ENCODE results near the gene RFPL3.
"Not testable (repeated sequence)": the region's sequence is repeated elsewhere in the genome, so short reads cannot be mapped to it uniquely, and the experiment has no call there.

RFPL3 gene

DNA sequence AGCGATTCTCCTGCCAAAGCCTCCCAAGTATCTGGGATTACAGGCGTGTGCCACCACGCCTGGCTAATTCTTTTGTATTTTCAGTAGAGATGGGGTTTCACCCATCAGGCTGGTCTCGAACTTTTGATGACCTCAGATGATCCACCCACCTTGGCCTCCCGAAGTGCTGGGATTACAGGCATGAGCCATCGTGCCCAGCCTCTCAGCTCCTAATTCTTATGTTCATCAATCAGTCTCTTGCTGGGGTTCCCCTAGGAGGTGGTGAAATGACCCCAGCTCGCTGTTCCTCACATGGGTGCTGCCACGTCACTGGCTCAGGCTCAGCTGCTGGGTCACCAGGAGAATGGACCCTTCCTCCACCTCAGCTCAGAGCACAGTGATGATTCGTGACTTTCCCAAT, at the start of gene RFPL3:
Gene RFPL3, plus strand, starts transcription at position 301 of the 400 bp plus-strand sequence. CDS start 205 bp downstream, outside the sequence.
- DNase-seq: not testable (repeated sequence)

DNA sequence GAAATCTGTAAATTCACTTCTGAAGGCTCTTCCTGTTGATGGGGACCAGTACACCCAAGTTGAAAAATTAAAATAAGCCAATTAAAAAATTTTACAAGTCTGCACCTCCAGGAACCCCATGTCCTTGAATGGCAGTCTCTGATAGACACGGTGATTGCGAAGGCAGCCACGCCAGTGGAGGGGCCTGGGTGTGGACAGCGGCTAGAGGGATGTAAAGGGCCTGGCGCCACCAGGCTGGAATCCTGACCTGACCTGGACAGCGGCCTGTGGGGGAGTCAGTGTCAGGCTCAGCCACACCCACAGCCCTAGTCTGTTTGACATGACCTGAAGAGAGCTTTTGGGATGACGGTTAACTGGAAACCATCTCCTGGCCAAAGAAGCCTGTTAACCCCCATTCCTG, 49.5 kb upstream of the RFPL3 start:
- DNase-seq: no peak

DNA sequence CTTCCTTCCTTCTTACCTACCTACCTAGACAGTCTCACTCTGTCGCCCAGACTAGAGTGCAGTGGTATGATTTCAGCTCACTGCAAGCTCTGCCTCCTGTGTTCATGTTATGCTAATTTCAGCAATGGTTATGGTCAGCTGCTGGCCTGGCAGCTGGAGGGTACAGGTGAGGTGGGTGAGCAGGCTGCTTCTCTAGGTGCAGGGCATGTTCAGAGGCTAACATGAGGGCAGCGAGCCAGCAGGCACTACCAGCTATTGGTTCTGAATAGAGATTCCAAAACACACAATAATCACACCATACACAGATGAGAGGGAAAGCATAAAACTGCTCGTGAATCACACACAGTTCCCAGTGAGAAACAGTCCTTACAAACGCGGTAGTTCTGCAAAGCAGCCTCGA, 48.7 kb upstream of the RFPL3 start:
- no peak for DNase-seq

DNA sequence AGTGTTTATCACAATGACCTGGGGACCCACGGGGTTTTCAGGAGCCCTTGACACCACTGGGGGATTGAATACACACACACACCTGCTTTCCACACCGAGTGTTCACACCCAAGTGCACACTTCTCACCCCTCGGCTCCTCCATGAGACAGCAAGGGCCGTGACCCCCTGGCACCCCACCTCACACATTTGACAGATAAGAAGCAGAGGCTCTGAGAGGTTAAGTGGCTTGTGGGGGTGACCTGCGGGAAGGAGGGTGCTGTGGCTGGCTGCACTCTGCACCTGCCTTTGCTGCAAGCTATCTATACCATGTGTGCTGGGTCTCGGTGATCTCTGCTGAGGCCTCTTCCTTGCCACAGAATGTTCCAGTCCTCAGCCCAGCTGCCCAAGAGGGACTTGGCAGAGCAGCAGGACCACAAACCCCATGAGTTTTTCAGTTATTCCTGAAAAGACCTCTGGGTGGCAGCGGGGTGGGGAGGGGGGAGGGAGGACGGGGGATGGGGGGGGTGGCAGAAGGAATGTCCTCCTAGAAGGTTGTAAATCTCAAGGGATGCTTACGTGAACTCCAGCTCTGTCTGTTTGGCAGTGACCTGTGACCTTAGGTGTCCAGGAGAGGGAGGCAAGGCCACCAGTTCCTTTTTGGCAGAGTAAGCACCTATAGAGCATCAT, 47.9 kb upstream of the RFPL3 start:
- no peak for DNase-seq

DNA sequence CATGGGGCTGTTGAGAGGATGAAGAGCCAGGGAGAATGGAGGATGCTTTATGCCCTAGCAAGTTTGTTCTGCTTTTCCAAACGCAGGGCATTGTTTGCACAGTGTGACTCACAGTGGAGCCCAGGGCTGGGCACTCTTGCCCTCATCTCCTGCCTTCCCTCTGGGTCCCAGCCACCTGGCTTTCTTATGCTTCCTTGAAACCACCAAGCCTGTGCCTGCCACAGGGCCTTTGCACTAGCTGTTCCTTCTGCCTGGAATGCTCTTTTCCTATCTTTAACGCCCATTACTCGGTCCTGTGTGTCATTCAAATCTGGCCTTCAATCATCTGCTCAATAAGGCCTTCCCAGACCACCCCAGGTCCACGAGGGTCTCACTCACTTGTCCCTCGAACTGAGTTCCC, 46.9 kb upstream of the RFPL3 start:
- DNase-seq: no peak

DNA sequence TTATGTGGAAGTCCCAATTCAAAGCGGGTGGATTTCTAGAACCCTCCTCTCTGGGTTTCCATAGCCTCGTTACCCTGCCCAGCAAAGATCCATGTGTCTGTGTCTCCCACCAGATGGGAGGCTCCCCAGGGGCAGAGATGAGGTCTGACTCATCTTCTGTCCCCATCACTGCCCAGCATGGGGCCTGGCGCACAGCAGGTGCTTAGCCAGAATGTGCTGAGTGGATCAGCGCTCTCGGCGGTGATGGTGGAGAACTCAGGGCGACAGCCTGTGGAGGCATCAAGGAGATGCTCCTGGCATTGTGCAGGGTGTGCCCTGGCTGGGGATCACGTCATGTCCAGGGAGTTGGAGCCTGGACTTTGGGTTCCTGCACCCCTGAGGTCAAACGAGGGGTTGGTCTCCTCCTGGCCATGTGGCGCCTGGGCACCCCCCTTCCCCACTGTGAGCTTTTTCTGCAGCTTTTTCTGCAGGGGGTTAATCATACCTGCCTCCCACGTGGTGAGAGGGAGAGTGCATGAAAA, 46.1 kb upstream of the RFPL3 start:
- no peak for DNase-seq

DNA sequence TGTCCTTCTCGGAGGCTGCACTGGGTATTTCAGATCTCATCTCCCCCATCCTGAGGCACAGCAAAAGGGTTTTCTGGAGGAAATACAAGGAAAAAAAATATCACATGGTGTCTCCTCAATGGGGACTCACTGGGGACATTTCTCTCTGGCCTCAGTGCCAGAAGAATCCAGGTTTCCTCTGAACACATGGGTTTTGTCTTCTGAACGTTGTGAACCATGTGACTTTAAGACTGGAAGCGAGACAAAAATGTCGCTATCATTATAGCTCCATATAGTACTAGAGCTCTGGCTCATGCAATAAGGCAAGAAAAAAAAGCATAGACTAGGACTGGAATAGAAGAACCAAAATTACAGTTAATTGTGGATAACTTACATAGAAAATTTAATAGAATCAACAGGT, 44.9 kb upstream of the RFPL3 start:
- no peak for DNase-seq

DNA sequence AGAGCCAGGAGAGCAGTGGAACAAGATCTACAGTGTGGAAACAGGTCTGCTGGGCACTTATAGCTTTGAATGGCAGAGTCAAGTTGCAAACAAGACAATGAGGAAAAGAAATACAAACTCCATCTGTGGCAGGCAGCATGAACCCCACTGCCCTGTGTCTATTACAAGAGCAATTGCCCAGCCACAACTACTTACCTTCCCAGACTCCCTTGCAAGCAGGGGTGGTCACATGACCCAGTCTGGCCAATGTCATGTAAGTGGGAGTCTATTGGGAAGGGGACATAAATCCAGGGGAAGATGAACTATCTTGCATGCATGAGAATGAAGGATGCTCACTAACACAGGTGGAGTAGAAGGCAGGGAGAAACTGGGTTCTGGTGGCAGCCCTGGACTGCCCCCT, 44.1 kb upstream of the RFPL3 start:
- DNase-seq: no peak

DNA sequence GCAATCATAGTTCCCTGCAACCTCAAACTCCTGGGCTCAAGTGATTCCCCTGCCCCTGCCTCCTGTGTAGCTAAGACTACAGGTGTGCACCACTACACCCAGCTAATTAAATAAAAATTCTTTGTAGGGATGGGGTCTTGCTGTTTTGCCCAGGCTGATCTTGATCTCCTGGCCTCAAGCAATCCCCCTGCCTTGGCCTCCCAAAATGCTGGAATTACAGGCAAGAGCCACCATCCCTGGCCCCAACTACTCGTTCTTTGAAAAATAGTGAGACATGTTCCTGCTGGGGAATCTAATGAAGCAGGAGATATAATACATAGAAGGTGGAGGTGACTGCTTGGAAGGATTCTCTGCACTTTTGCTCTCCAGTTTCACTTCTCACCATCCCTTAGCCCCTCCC, 40.1 kb upstream of the RFPL3 start:
- DNase-seq: no peak

DNA sequence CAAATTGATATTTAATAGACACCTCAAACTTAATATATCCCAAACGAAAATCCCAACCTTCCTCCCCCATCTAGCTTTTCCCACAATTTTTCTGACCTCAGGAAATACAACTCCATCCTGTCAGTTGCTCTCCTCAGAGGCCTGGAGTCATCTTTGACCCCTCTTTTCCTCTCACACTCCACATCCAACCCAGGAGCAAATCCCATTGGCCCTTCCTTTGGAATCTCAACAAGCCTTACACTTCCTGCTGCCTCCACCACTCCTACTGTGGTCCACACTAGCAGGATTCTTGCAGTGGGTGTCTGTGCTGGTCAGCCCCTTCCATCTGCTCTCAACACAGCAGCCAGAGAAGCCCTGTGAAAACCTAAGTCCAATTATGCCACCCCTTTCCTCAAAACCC, 39.3 kb upstream of the RFPL3 start:
- no peak for DNase-seq

DNA sequence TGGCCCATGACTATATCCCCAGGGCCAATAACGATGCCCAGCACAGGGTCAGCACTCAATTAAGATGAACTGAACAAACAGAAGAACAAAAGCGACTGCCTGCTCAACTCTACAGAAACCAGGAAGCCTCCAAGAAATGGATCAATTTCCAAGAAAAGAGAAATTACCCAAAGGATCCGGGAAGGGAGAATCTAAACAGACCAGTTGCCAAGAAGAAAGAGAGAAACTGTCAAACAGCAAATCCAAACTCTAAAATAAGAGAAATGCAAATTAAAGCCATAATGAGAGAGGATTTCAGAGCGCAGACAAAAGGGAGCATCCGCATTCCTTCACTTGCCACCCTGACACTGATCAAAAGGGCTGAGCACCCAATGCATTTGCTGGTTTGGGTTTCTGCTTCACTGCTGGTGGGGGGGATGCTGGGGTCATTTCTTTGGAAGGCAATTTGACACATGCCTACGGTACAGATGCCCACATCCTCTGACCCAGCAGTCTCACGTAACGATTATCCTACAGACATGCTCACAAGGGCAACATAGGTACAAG, 37.7 kb upstream of the RFPL3 start:
- no peak for DNase-seq

DNA sequence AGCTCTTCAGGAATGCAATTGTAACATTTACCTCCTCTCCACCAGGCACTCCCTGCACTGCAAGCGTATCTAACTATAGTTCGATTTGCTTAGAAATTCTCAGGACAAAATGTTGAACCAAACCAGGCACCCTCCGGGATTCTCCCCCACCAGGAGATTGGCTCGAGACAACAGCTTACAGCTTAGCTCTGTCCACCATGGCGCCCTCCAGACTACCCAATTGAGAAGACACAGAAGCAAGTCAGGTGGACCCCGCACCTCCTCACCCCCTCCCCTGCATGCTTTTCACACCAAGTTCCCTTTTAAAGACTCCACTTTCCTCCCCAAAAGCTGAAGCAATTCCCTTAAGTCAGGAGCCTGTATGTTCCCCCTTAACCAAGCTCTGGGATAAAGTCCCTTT, 34.7 kb upstream of the RFPL3 start:
- no peak for DNase-seq

DNA sequence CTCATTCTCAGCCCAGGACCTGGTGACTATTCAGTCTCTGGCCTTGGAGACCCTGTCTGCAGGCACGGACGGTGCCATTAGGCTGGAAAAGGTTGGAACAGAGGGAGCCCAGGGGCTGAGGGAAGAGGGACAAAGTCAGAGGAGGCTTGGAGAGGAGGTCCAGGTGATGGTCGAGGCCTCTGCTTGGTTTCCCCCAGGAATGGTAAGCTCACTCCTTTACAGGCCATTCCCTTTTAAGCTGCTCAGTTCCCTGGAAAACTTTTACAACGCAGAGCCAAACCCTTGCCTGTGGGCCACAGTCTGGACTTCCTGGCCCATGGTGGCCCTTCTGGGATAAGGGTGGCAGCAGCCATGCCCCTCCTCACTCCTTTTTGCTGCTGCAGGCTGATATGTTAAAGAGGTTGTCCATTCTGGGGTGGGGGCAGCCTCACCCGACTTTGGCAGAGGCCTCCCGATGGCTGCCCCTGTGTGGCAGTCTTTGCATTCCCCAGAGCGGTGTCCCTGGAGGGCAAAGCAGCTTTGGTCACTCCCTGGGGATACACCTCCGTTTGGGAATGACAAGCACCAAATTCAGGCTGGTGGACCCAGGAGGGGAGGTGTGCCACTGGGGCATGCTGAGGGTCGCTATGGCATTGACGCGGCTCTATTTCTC, 34.0 kb upstream of the RFPL3 start:
- no peak for DNase-seq

DNA sequence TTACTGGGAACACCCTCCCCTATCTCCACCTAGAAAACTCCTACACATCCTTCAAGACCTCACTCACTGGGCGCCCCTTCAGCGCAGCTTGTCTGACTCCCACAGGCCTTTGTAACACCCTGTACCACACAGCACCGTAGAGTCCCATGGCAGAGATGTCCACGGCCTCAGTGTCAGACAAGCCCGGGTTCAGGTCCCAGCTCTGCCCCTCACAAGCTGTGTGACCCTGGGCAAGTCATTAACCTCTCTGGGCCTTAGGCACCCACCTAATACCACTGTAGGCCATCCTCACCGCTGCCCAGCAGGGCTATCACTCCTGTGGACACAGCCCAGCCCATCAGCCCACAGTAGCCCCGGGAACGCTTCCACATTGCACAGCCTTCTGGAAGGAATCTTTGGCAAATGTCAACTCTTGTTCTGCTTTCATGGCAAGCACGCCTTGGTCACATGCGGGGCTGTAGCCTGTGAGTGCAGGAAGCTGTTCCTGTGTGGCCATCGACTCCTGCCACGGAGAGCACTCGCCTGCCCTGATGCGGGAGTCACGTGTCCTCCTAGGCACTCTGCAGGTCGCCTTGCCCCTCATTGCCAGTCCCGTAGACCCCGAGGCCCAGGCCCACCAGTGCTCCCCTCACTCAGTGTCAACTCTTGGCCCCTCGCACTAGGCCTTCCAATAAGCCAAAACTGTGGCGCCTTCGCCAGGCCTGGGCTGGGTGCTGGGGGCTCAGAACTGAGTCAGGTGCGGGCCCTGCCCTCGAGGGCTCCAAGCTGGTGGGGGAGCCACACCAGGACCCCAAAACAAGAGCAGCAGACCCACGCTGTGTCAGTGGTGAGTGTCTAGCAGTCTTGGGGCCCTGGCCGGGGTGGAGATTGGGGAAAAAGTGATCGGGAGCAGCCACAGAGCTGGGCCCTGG, 32.9 kb upstream of the RFPL3 start:
- DNase-seq: no peak

DNA sequence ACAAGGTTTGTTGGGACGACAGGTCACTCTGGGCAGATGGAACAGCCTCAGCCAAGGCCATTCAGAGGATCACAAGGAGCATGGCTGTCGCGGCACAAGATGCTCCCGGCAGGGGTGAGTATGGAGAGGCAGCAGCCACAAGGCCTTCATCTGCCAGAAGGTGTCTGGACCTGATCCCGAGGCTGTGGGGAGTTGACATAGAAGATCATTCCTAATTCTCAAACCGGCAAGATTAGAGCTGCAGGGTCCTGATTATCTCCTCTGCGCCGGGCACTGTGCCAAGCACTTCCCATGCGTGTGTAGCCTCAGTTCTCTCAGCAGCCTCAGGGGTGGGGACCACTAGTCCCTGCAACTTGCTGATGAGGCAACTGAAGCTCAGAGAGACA, 32.3 kb upstream of the RFPL3 start:
- no peak for DNase-seq

DNA sequence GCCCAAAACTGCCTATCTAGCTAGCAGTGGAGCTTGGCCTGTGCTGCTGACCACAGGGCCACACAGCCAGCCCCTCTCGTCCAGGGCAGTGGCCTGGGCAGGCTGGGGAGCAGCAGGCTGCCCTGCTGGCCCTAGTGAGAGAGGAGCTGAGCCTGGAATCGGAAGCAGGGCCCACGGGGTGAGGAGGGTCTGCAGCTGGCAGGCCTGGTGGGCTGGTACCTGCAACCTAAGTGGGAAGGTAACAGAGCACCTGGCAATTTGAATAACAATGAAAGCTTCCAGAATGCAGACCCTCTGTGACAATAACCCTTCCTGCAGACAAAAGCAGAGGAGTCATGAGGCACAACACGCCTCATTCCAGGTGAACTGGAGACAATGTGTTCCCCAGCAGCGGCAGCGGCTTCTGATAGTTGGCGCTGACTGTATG, 31.8 kb upstream of the RFPL3 start:
- DNase-seq: no peak

DNA sequence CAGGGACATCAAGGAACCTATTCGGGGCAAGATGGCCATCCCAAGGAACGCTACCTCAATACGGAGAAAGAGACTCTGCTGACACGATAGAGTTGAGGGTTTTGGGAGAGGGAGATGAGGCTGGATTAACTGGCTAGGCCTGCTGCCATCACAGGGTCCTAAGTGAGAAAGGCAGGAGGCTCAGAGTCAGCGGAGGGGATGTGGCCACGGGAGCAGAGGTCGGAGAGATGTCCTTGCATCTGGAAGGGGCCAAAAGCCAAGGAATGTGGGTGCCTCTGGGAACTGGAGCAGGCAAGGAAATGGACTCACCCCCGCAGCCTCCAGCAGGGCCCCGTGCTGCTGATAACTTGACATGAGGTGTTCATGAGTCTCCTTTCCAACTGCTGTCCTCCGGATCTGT, 31.0 kb upstream of the RFPL3 start:
- DNase-seq: no peak

DNA sequence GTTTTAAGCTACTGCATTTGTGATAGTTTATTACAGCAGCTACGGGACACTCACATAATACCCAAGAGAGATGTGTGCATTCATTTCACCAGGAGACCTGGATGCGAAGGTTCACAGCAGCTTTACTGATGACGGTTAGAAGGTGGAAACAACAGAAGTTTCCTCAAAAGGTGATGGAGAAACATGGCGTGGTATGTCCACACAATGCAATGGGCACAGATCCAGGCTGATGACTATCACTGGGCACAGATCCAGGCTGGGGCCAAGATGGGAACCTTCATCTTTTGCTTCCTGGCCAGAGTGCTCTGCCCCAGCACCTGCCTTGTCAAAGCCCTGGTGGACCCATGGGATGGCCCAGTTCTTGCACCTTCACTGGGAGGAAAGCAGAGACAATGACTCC, 30.6 kb upstream of the RFPL3 start:
- no peak for DNase-seq

DNA sequence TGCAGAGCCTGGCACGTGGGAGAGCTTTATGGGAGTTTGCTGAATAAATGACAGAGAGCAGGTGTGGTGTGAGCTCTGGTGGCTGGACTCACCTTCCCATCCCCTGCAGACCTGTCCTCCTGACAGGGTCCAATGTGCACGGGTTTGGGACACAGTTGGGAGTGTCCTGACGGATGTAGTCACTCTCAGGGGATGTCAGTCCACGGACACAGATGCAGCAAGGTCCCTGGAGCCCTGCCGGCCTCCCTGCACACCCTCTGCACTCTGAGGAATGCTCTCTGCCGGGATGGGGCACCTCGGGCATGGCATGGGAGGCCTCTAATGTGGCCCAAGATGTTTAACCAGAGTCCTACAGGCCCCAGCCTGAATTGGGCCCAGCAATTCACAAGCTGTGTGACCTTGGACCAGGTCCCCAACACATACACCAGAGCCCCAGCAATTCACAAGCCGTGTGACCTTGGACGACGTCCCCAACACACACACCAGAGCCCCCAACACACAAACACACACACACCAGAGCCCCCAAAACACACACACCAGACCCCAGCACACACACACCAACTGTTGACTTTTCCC, 30.0 kb upstream of the RFPL3 start:
- no peak for DNase-seq

DNA sequence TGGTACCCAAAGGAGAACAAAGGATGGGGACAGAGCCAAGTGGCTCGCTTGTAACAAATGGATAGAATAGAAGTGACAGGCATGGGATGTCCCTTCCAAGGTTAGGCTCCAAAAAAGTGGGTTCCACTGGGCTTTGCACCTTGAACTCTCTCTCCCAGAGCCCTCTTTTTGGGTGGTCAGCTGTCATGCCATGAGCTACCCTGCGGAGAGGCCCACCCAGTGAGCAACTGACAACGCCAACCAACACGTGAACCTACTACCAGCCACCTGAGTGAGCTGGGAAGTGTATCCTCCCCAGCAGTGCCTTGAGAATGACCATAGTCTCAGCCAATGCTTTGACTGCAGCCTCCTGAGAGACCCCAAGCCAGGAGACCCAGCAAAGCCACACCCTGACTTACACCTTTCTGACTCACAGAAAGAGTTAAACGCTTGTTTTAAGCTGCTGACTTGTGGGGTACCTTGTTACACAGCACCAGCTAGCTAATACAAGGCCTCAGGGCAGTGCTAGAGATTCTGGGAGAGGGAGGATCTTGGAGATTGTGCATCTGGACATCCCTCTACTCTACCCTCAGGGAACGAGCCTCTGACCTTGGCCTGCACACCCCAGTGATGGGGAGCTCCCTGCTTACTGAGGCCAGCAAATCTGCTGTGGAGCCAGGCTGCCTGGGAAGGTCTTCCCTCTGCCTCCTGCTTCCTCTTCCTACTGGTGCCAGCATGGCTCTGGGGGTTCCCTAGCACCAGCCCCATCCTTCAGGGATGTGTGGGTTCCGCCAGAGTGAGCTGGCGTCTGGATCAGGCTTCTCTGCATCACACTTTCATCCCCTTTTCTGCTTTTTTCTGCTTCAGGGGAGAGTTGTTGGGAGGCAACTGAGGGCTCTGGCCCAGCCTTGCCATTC, 29.1 kb upstream of the RFPL3 start:
- DNase-seq: no peak

DNA sequence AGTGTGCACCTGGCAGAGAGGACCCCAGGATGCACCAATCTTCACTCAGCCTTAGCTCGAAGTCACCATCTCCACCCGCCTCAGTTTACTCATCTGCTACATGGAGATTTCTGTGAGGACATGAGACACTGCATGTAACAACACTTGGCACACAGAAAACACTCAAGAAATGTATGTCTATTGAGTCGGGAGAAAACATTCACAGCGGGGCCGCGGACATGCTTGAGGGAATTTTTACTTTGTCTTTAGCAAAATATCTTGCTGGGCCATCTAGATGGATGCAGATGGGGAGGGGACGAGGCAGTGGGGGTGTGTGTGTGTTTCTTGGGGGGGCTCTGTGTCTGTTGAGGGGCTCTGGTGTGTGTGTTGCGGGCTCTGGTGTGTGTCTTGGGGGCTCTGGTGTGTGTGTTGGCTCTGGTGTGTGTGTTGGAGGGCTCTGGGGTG, 28.4 kb upstream of the RFPL3 start:
- DNase-seq: no peak
